H9 (cell line): ENCODE measurements around the gene SNPH. TPM values are rescaled to one million over a fixed set of nuclear protein-coding genes. Genes with fewer than 3 reads are reported as not detected.

Experiments
- DNase-seq: peaks from one replicate; pipeline ENCODE4 v3.0.0-alpha.2; 2017
- H2AFZ ChIP-seq: one replicate; pipeline ENCODE4 v1.6.1; 2013; ENCODE audit warnings: mild to moderate bottlenecking, low read length, control low read depth, moderate library complexity
- H2AK5ac ChIP-seq: 2 replicates; pipeline ENCODE4 v1.6.1; 2013; ENCODE audit warnings: low read length, control low read depth, mixed read lengths; ENCODE audit not compliant: insufficient read length
- H2BK120ac ChIP-seq: one replicate; pipeline ENCODE4 v1.6.1; 2013; ENCODE audit warnings: low read depth, mild to moderate bottlenecking, low read length, control low read depth, inconsistent platforms; ENCODE audit not compliant: poor library complexity, severe bottlenecking
- H2BK12ac ChIP-seq: 2 replicates; pipeline ENCODE4 v1.6.1; 2013; ENCODE audit warnings: low read length, control low read depth, mixed read lengths, low read depth; ENCODE audit not compliant: insufficient read length
- H2BK15ac ChIP-seq: 2 replicates; pipeline ENCODE4 v1.6.1; 2013; ENCODE audit warnings: low read depth, low read length, control low read depth
- H2BK20ac ChIP-seq: one replicate; pipeline ENCODE4 v1.6.1; 2013; ENCODE audit warnings: low read depth, mild to moderate bottlenecking, low read length, control low read depth, inconsistent platforms; ENCODE audit not compliant: poor library complexity, severe bottlenecking
- H2BK5ac ChIP-seq: 2 replicates; pipeline ENCODE4 v1.6.1; 2013; ENCODE audit warnings: low read length, control low read depth, mixed read lengths; ENCODE audit not compliant: insufficient read length
- H3K14ac ChIP-seq: 2 replicates; pipeline ENCODE4 v1.6.1; 2013; ENCODE audit warnings: low read length, control low read depth; ENCODE audit not compliant: insufficient read depth
- H3K18ac ChIP-seq: 2 replicates; pipeline ENCODE4 v1.6.1; 2013; ENCODE audit warnings: low read depth, mild to moderate bottlenecking, mixed read lengths, low read length, control low read depth; ENCODE audit not compliant: insufficient read length
- H3K23ac ChIP-seq: 2 replicates; pipeline ENCODE4 v1.6.1; 2013; ENCODE audit warnings: low read length, control low read depth, mixed read lengths, low read depth; ENCODE audit not compliant: insufficient read length
- H3K23me2 ChIP-seq: 2 replicates; pipeline ENCODE4 v1.6.1; 2013; ENCODE audit warnings: low read depth, mild to moderate bottlenecking, mixed read lengths, low read length, control low read depth; ENCODE audit not compliant: insufficient read length, poor library complexity, severe bottlenecking
- H3K27ac ChIP-seq: 2 replicates; pipeline ENCODE4 v1.5.1; 2013; ENCODE audit warnings: low read length, control low read depth, mixed read lengths, low read depth; ENCODE audit not compliant: insufficient read length
- H3K27me3 ChIP-seq: 2 replicates; pipeline ENCODE4 v1.6.1; 2013; ENCODE audit warnings: low read length, control low read depth, inconsistent platforms; ENCODE audit not compliant: insufficient read depth
- H3K4ac ChIP-seq: 2 replicates; pipeline ENCODE4 v1.6.1; 2013; ENCODE audit warnings: low read depth, mild to moderate bottlenecking, control low read depth, inconsistent platforms, low read length, moderate library complexity
- H3K4me1 ChIP-seq: 2 replicates; pipeline ENCODE4 v1.6.1; 2013; ENCODE audit warnings: low read length, control low read depth, inconsistent platforms; ENCODE audit not compliant: insufficient read depth
- H3K4me2 ChIP-seq: 2 replicates; pipeline ENCODE4 v1.6.1; 2013; ENCODE audit warnings: low read length, control low read depth, mixed read lengths; ENCODE audit not compliant: insufficient read length, insufficient read depth
- H3K56ac ChIP-seq: 2 replicates; pipeline ENCODE4 v1.6.1; 2013; ENCODE audit warnings: low read depth, mild to moderate bottlenecking, mixed read lengths, low read length, control low read depth; ENCODE audit not compliant: insufficient read length
- H3K79me1 ChIP-seq: 2 replicates; pipeline ENCODE4 v1.6.1; 2013; ENCODE audit warnings: low read depth, mild to moderate bottlenecking, moderate library complexity, low read length, control low read depth, inconsistent platforms; ENCODE audit not compliant: insufficient read depth, poor library complexity, severe bottlenecking
- H3K79me2 ChIP-seq: 2 replicates; pipeline ENCODE4 v1.6.1; 2013; ENCODE audit warnings: low read length, control low read depth, inconsistent platforms; ENCODE audit not compliant: insufficient read depth
- H3K9ac ChIP-seq: 2 replicates; pipeline ENCODE4 v1.6.1; 2013; ENCODE audit warnings: low read length, control low read depth, mixed read lengths; ENCODE audit not compliant: insufficient read length; ENCODE audit errors: extremely low read depth
- H3K9me3 ChIP-seq: one replicate; pipeline ENCODE4 v1.6.1; 2013; ENCODE audit warnings: low read depth, low read length, inconsistent platforms; ENCODE audit not compliant: control insufficient read depth
- H3T11ph ChIP-seq: one replicate; pipeline ENCODE4 v1.6.1; 2013; ENCODE audit warnings: mild to moderate bottlenecking, low read length, control low read depth, inconsistent platforms
- H4K20me1 ChIP-seq: one replicate; pipeline ENCODE4 v1.6.1; 2013; ENCODE audit not compliant: control insufficient read depth, insufficient read length, insufficient read depth
- H4K5ac ChIP-seq: 2 replicates; pipeline ENCODE4 v1.6.1; 2013; ENCODE audit warnings: low read depth, mild to moderate bottlenecking, mixed read lengths, low read length, control low read depth; ENCODE audit not compliant: insufficient read length
- H4K8ac ChIP-seq: replicated peaks from 2 replicates; pipeline ENCODE4 v1.6.1; 2013; ENCODE audit warnings: low read length, control low read depth, mixed read lengths, low read depth; ENCODE audit not compliant: insufficient read length
- H4K91ac ChIP-seq: 2 replicates; pipeline ENCODE4 v1.6.1; 2013; ENCODE audit warnings: low read depth, mild to moderate bottlenecking, moderate library complexity, mixed read lengths, low read length, control low read depth; ENCODE audit not compliant: insufficient read length
- H3K27ac Mint-ChIP-seq, 3 experiments: 2 replicates in 2 of 3; 3 replicates in 1 of 3; pipeline ENCODE4 v1.8.0; 2020 to 2021; ENCODE audit warnings: mixed read lengths in 3 of 3, mild to moderate bottlenecking in 1 of 3, moderate library complexity in 1 of 3
- H3K27me3 Mint-ChIP-seq: 2 replicates; pipeline ENCODE4 v1.8.0; 2021; ENCODE audit warnings: low read depth, mild to moderate bottlenecking, moderate library complexity, mixed read lengths
- H3K36me3 Mint-ChIP-seq, 3 experiments: 2 replicates in 2 of 3; 3 replicates in 1 of 3; pipeline ENCODE4 v1.8.0; 2020 to 2021; ENCODE audit warnings: low read depth in 3 of 3, mixed read lengths in 3 of 3; ENCODE audit not compliant: insufficient read depth in 1 of 3
- H3K4me1 Mint-ChIP-seq, 2 experiments: 2 replicates each; pipeline ENCODE4 v1.8.0; 2020; ENCODE audit warnings: mixed read lengths in 2 of 2
- H3K4me3 Mint-ChIP-seq, 2 experiments: 2 replicates in 1 of 2; 3 replicates in 1 of 2; pipeline ENCODE4 v1.8.0; 2020 to 2021; ENCODE audit warnings: mild to moderate bottlenecking in 2 of 2, mixed read lengths in 2 of 2, moderate library complexity in 1 of 2
- H3K9me3 Mint-ChIP-seq, 2 experiments: 2 replicates in 1 of 2; 3 replicates in 1 of 2; pipeline ENCODE4 v1.8.0; 2020; ENCODE audit warnings: mild to moderate bottlenecking in 2 of 2, mixed read lengths in 2 of 2, moderate library complexity in 1 of 2
- CTCF ChIP-seq: fragments of 200-600 bp; sonication (generic); conservative IDR thresholded peaks from 3 replicates; pipeline ENCODE4 v1.8.0; 2021; ENCODE audit warnings: antibody characterized with exemption, mild to moderate bottlenecking
- WGBS: extraction: QIAGEN DNeasy Blood & Tissue Kit; methylation state at CpG from one replicate; pipeline ENCODE4 v1.1.7; 2013; ENCODE audit warnings: missing lambda C conversion rate, low lambda C conversion rate, mixed read lengths; ENCODE audit not compliant: insufficient read length; ENCODE audit errors: extremely low coverage; 5-methylcytosine and 5-hydroxymethylcytosine counted together
- total RNA-seq: library from RNA; stranded (reverse); gene quantifications from 2 replicates; pipeline ENCODE4 v1.2.1, GENCODE V29; 2021

Gene SNPH
- total RNA-seq, 1 experiment from 2014 or later, result 1.8 TPM

GRCh38 chr20:1304710-1305515 lies 38.8 kb downstream of the SNPH start:
- no peak for TF ChIP-seq CTCF
- Histone ChIP-seq H2BK120ac (no peak overlapping the region), H3K18ac (no peak overlapping the region), H3K14ac (no peak overlapping the region), H3K79me1 (no peaks in the 10 kb centered on the region), H3K27me3 (no peaks in the 10 kb centered on the region), H2AK5ac (no peak overlapping the region), H3K27ac (no peak overlapping the region), H3K4me2 (no peak overlapping the region), H3K23ac (no peak overlapping the region), H3K9ac (no peak overlapping the region), H3K9me3 (no peaks in the 10 kb centered on the region), H3K79me2 (no peaks in the 10 kb centered on the region), H4K91ac (no peak overlapping the region), H3T11ph (no peak overlapping the region), H4K20me1 (no peaks in the 10 kb centered on the region), H2BK15ac (no peak overlapping the region), H2AFZ (no peak overlapping the region), H3K23me2 (no peaks in the 10 kb centered on the region), H3K4me1 (no peaks in the 10 kb centered on the region; the same call in 1 of the 2 replicates), H2BK5ac (no peak overlapping the region), H2BK12ac (no peak overlapping the region), H4K8ac (no peak overlapping the region), H4K5ac (peak overlapping the region; percentile 16), H2BK20ac (no peak overlapping the region), H3K4ac (no peak overlapping the region), H3K56ac (no peak overlapping the region)
- Mint-ChIP-seq H3K27ac (peak overlapping the region in 1 of 3 experiments; percentile 39; a peak in 2 of 7 replicates), H3K9me3 (no peaks in the 10 kb centered on the region), H3K4me1 (peaks cover 18 to 28% of the 10 kb centered on the region in 2 experiments), H3K4me3 (no peak overlapping the region; a peak in 1 of 5 replicates), H3K27me3 (no peaks in the 10 kb centered on the region), H3K36me3 (no peaks in the 10 kb centered on the region; a peak in 1 of 7 replicates)
- no CpG with 5 or more reads among the region's 31 CpGs for WGBS
- no peak for DNase-seq
